ENCODE data around the gene C2orf81.

The C2orf81 gene

DNA sequence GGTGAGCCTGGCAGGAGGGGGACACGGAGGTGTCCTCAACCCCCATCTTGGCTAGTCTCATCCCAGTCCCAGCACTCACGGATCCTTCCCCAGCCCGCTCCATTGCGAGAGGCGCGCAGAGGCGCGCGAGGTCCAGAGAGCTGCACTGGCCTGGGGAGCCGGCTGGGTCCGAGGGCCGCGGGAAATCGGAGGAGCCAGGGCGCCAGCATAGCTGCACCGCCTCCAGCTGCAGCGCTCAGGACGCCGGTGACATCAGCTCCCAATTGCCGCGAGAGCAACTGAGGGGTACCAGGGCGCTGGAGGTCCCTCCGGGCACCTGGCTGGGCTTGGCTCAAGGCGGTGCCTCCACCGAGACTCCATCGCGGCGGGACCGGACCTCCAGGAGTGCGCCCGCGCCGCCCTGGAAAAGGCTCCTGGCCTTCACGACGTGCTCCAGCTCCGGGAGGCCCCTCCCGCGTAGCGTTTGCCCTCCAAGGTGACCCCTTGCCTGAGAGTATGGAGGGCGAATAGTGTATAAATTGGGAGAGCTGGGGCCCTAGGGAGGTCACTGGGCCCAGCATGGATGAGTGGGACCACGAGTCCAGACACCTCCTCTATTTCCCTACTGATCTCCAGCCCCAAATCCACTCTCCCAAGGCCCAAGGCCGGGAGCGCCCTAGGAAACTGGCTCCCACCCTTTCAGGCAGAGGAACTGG is 14.8 kb upstream of the C2orf81 start:
- Histone ChIP-seq H3K9me3 (ENCODE audit: control insufficient read depth in 2 of 2, low read length in 2 of 2) (no peaks in the 10 kb centered on the region), H3K4me3 (ENCODE audit: low read length in 2 of 2) (no peak overlapping the region), H3K27ac (ENCODE audit: low read depth in 2 of 2, low read length in 2 of 2) (no peak overlapping the region), H3K27me3 (ENCODE audit: control insufficient read depth in 2 of 2, insufficient read depth in 2 of 2, low read length in 2 of 2) (no peaks in the 10 kb centered on the region), H3K4me1 (ENCODE audit: control insufficient read depth in 2 of 2, insufficient read depth in 2 of 2, low read length in 2 of 2) (peaks cover 8 to 17% of the 10 kb centered on the region in 2 donors), H3K36me3 (ENCODE audit: control insufficient read depth in 2 of 2, insufficient read depth in 2 of 2, low read length in 2 of 2) (peaks cover 3 to 12% of the 10 kb centered on the region in 2 donors), H3K9ac (ENCODE audit: low read depth in 1 of 2, low read length in 2 of 2) (no peak overlapping the region)

DNA sequence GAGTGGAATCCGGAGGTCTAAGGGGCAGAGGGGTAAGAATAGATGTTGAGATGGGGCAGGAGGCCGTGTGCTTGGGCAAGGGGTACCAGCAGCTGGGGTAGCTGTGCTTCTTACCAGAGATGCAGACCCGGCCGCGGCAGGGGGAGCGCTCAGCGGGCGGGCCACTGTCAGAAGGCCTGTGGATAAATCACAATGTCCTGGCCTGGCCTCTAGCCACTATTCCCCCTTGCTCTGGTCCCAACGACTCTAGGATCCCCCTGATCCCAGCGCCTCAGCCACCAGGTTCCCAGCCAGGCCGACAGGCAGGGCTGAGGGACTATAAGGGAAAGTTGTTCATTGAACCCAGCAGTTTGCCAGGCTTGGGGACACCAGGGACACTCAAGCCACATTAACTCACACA is 9.1 kb upstream of the C2orf81 start:
- Histone ChIP-seq H3K4me3 (ENCODE audit: low read length in 2 of 2) (no peak overlapping the region), H3K4me1 (ENCODE audit: control insufficient read depth in 2 of 2, insufficient read depth in 2 of 2, low read length in 2 of 2) (peaks cover 12 to 17% of the 10 kb centered on the region in 2 donors), H3K27ac (ENCODE audit: low read depth in 2 of 2, low read length in 2 of 2) (peak overlapping the region; percentile 42 to 67), H3K36me3 (ENCODE audit: control insufficient read depth in 2 of 2, insufficient read depth in 2 of 2, low read length in 2 of 2) (peaks cover 46 to 62% of the 10 kb centered on the region in 2 donors), H3K9ac (ENCODE audit: low read depth in 1 of 2, low read length in 2 of 2) (no peak overlapping the region), H3K27me3 (ENCODE audit: control insufficient read depth in 2 of 2, insufficient read depth in 2 of 2, low read length in 2 of 2) (no peaks in the 10 kb centered on the region), H3K9me3 (ENCODE audit: control insufficient read depth in 2 of 2, low read length in 2 of 2) (no peaks in the 10 kb centered on the region)

DNA sequence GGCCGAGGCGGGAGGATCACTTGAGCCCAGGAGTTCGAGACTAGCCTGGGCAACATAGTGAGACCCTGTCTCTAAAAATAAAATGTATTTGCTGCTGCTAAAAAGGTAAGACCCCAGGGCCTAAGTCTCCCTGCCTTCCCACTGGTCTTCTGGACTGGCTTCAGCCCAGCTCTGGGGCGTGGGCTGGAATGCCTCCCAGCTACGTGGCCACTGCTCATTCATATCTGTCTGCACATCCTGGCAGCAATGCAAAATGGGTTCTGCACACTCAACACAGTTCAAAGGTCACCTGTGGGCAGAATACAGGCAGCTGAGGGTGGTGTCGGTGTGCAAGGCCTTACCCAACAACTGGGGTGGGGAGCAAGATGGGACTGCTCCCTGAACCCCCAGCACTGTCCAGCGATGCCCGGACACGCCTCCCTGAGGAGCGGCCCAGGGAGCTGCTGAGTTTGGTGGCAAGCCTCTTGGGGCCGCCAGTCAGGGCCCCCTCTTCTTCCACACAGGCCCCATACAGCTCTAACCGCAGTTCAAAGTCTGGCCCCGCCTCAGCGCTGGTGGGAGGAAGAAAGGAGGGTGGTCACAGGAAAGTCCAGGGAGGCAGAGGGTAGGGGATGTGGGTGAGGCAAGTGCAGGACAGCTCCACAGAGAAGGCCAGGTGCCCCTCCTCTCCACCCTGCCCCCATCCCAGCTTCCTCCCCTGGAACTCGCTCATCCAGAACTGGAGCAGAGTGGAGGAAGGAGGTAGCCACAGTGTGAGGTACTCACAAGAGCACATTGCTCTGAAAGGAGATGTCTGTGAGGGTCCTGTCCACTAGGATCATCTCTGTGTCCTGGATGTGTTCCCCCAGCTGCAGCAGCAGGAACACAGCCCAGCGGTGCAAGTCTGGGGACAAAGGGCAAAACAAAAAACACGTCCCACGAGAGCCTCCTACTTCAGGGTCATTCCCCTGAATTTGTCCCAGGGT is 8.3 kb upstream of the C2orf81 start:
- H3K27ac ChIP-seq (ENCODE audit: low read depth in 2 of 2, low read length in 2 of 2) = peak overlapping the region; percentile 42 to 67
- peaks cover 12 to 17% of the 10 kb centered on the region in 2 donors for H3K4me1 ChIP-seq (ENCODE audit: control insufficient read depth in 2 of 2, insufficient read depth in 2 of 2, low read length in 2 of 2)
- H3K9me3 ChIP-seq (ENCODE audit: control insufficient read depth in 2 of 2, low read length in 2 of 2) = no peaks in the 10 kb centered on the region
- H3K9ac ChIP-seq (ENCODE audit: low read depth in 1 of 2, low read length in 2 of 2) = no peak overlapping the region
- no peak overlapping the region for H3K4me3 ChIP-seq (ENCODE audit: low read length in 2 of 2)
- no peaks in the 10 kb centered on the region for H3K27me3 ChIP-seq (ENCODE audit: control insufficient read depth in 2 of 2, insufficient read depth in 2 of 2, low read length in 2 of 2)
- peaks cover 48 to 69% of the 10 kb centered on the region in 2 donors for H3K36me3 ChIP-seq (ENCODE audit: control insufficient read depth in 2 of 2, insufficient read depth in 2 of 2, low read length in 2 of 2)

DNA sequence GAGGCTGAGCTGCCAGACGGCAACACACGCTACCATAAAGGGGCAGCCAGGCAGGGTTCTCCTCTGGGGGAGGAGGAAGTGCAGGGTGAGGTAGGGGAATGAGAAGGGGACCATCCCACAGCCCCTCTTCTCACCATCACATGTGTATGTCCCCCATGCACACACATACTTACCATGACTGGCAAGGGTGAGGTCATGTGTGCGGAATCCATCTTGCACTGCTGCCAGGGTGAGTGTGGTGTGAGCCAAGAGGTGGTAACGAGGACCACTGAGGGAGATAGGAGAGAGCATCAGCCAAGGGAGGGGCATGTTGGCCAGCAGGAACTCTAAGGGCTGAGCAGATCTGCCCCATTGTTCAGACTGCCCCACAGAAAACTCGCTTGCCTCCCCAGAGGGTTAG is 7.3 kb upstream of the C2orf81 start:
- Histone ChIP-seq H3K9me3 (ENCODE audit: control insufficient read depth in 2 of 2, low read length in 2 of 2) (no peaks in the 10 kb centered on the region), H3K36me3 (ENCODE audit: control insufficient read depth in 2 of 2, insufficient read depth in 2 of 2, low read length in 2 of 2) (peaks cover 48 to 70% of the 10 kb centered on the region in 2 donors), H3K4me1 (ENCODE audit: control insufficient read depth in 2 of 2, insufficient read depth in 2 of 2, low read length in 2 of 2) (peaks cover 12 to 17% of the 10 kb centered on the region in 2 donors), H3K27me3 (ENCODE audit: control insufficient read depth in 2 of 2, insufficient read depth in 2 of 2, low read length in 2 of 2) (no peaks in the 10 kb centered on the region), H3K9ac (ENCODE audit: low read depth in 1 of 2, low read length in 2 of 2) (no peak overlapping the region), H3K4me3 (ENCODE audit: low read length in 2 of 2) (no peak overlapping the region), H3K27ac (ENCODE audit: low read depth in 2 of 2, low read length in 2 of 2) (no peak overlapping the region)

DNA sequence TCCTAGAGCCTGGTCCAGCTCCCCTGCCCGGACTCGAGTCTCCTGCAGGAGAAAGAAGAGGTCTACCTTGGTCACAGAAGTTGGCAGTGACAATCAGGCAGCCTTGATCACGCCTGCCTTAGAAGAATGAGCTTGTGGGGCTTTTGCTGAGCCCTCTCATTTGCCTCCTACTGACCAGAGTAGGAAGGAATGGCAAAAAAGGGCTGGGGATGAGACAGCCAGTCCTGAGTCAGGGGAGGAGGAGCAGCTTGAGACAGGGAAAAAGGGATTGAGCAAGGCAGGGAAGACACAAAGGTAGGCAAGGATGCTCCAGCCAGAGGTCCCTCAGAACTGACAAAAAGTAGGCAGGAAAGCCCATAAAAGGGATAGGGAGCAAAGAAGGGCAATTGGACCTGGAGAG is 6.1 kb upstream of the C2orf81 start:
- no peak overlapping the region for H3K27ac ChIP-seq (ENCODE audit: low read depth in 2 of 2, low read length in 2 of 2)
- peaks cover 48 to 70% of the 10 kb centered on the region in 2 donors for H3K36me3 ChIP-seq (ENCODE audit: control insufficient read depth in 2 of 2, insufficient read depth in 2 of 2, low read length in 2 of 2)
- no peak overlapping the region for H3K9ac ChIP-seq (ENCODE audit: low read depth in 1 of 2, low read length in 2 of 2)
- H3K9me3 ChIP-seq (ENCODE audit: control insufficient read depth in 2 of 2, low read length in 2 of 2) = no peaks in the 10 kb centered on the region
- no peak overlapping the region for H3K4me3 ChIP-seq (ENCODE audit: low read length in 2 of 2)
- no peaks in the 10 kb centered on the region for H3K27me3 ChIP-seq (ENCODE audit: control insufficient read depth in 2 of 2, insufficient read depth in 2 of 2, low read length in 2 of 2)
- H3K4me1 ChIP-seq (ENCODE audit: control insufficient read depth in 2 of 2, insufficient read depth in 2 of 2, low read length in 2 of 2) = peaks cover 12 to 17% of the 10 kb centered on the region in 2 donors

DNA sequence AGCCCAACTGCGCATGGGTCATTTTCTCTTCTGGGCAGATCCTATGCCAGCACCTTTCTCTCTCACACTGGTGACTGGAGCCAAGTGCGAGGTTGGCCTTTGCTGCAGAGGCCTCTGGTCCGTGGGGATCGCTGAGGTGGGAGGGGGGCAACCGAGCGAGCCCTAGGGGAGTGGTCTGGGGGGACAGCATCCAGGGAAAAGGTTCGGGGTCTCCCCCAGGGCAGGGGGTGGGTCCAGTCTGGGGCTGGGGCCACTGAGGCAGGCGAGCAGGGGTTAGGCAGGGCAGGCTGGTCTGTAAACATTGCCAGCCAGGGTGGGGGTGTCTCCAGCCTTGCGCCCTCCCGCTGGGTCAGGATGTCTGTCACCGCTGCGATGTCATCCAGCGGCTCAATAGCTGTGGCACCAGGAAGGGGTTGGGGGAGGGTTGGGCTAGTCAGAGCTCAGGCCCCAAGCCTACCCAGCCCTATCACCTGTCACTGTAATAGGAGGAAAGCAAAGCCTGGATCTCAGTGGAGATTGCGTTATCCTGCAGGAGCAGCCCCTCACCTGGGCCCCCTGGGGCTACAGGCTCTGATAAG is 4.9 kb upstream of the C2orf81 start:
- Histone ChIP-seq H3K4me1 (ENCODE audit: control insufficient read depth in 2 of 2, insufficient read depth in 2 of 2, low read length in 2 of 2) (peaks cover 17 to 18% of the 10 kb centered on the region in 2 donors), H3K27ac (ENCODE audit: low read depth in 2 of 2, low read length in 2 of 2) (no peak overlapping the region), H3K4me3 (ENCODE audit: low read length in 2 of 2) (no peak overlapping the region), H3K36me3 (ENCODE audit: control insufficient read depth in 2 of 2, insufficient read depth in 2 of 2, low read length in 2 of 2) (peaks cover 44 to 58% of the 10 kb centered on the region in 2 donors), H3K27me3 (ENCODE audit: control insufficient read depth in 2 of 2, insufficient read depth in 2 of 2, low read length in 2 of 2) (no peaks in the 10 kb centered on the region), H3K9ac (ENCODE audit: low read depth in 1 of 2, low read length in 2 of 2) (no peak overlapping the region), H3K9me3 (ENCODE audit: control insufficient read depth in 2 of 2, low read length in 2 of 2) (no peaks in the 10 kb centered on the region)

DNA sequence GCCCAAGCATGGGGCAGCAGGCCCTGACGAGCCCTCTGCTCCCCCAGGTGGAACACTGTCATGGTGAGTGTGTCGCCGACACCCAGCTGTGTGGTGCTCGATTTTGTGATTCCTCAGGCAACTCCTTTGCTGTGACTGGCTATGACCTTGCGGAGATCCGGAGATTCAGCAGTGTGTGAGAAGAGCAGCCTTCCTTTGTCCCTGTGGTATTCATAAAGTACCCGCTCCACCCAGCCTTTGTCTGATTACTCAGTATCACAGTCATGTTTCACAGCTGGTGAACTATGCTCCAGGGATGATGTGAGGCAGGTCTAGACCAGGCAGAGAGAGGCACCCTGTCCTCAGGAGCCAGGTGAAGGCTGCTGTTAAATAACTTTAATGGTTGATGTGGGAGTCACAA is 4.1 kb upstream of the C2orf81 start:
- H3K9me3 ChIP-seq (ENCODE audit: control insufficient read depth in 2 of 2, low read length in 2 of 2) = no peaks in the 10 kb centered on the region
- no peak overlapping the region for H3K27ac ChIP-seq (ENCODE audit: low read depth in 2 of 2, low read length in 2 of 2)
- no peaks in the 10 kb centered on the region for H3K27me3 ChIP-seq (ENCODE audit: control insufficient read depth in 2 of 2, insufficient read depth in 2 of 2, low read length in 2 of 2)
- peaks cover 43 to 52% of the 10 kb centered on the region in 2 donors for H3K36me3 ChIP-seq (ENCODE audit: control insufficient read depth in 2 of 2, insufficient read depth in 2 of 2, low read length in 2 of 2)
- H3K4me1 ChIP-seq (ENCODE audit: control insufficient read depth in 2 of 2, insufficient read depth in 2 of 2, low read length in 2 of 2) = peaks cover 18 to 21% of the 10 kb centered on the region in 2 donors
- H3K4me3 ChIP-seq (ENCODE audit: low read length in 2 of 2) = no peak overlapping the region
- H3K9ac ChIP-seq (ENCODE audit: low read depth in 1 of 2, low read length in 2 of 2) = no peak overlapping the region

DNA sequence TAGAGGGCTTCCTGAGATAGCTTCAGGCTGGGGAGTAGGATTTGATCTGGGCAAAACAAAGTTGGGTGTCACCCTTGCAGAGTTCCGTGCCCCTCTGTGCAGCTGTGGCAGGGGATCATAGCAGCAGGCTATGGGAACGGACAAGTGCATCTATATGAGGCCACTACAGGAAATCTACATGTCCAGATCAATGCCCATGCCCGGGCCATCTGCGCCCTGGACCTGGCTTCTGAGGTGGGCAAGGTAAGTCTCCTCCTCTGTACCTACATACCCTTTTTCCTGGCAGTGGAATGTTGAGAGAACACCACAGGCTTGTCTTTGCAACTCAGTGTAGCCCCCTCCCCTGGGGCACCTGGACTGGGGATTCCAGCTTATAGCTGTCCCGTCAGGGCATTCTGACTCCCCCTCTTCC is 3.6 kb upstream of the C2orf81 start:
- Histone ChIP-seq H3K9me3 (ENCODE audit: control insufficient read depth in 2 of 2, low read length in 2 of 2) (no peaks in the 10 kb centered on the region), H3K27me3 (ENCODE audit: control insufficient read depth in 2 of 2, insufficient read depth in 2 of 2, low read length in 2 of 2) (no peaks in the 10 kb centered on the region), H3K9ac (ENCODE audit: low read depth in 1 of 2, low read length in 2 of 2) (no peak overlapping the region), H3K27ac (ENCODE audit: low read depth in 2 of 2, low read length in 2 of 2) (no peak overlapping the region), H3K4me1 (ENCODE audit: control insufficient read depth in 2 of 2, insufficient read depth in 2 of 2, low read length in 2 of 2) (peaks cover 16 to 18% of the 10 kb centered on the region in 2 donors), H3K36me3 (ENCODE audit: control insufficient read depth in 2 of 2, insufficient read depth in 2 of 2, low read length in 2 of 2) (peaks cover 40 to 47% of the 10 kb centered on the region in 2 donors), H3K4me3 (ENCODE audit: low read length in 2 of 2) (no peak overlapping the region)

DNA sequence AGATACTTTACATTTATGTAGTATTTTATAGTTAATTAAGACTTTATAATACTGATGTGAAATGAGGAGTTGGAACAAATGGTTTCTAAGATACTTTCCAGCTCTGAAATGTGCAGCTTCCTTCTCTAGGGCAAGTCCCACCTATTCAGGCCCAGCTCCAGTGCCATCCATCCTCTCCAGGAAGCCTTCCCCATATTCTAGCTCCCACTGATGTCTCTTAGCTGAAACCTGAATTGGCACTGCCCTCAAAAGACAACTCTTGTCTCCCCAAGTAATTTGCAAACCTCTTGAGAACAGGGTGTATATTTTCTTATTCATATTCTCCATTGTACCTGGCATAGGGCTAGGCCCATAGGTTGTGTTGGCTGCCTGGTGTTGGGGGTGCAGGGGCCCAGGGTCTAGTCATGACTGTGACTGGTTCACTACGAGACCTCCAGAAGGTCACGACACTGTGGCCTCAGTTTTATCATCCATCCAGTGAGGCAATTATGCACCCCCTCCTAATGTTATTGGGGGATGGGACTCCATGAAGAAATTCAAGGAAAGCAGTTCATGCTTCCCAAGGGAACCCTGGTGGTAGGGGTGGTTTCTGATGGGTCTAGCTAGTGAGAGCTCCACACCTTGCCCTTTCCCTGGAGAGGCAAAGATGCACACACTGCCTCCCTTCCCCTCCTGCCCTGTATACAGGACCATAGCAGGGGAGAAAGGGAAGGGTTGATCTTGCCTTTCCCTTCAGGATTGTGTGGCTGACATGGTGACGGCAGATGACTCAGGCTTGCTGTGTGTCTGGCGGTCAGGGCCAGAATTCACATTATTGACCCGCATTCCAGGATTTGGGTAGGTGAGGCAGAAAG is 2.9 kb upstream of the C2orf81 start:
- Histone ChIP-seq H3K9ac (ENCODE audit: low read depth in 1 of 2, low read length in 2 of 2) (no peak overlapping the region), H3K27me3 (ENCODE audit: control insufficient read depth in 2 of 2, insufficient read depth in 2 of 2, low read length in 2 of 2) (no peaks in the 10 kb centered on the region), H3K4me1 (ENCODE audit: control insufficient read depth in 2 of 2, insufficient read depth in 2 of 2, low read length in 2 of 2) (peaks cover 9 to 12% of the 10 kb centered on the region in 2 donors), H3K9me3 (ENCODE audit: control insufficient read depth in 2 of 2, low read length in 2 of 2) (no peaks in the 10 kb centered on the region), H3K4me3 (ENCODE audit: low read length in 2 of 2) (no peak overlapping the region), H3K27ac (ENCODE audit: low read depth in 2 of 2, low read length in 2 of 2) (no peak overlapping the region), H3K36me3 (ENCODE audit: control insufficient read depth in 2 of 2, insufficient read depth in 2 of 2, low read length in 2 of 2) (peaks cover 34 to 44% of the 10 kb centered on the region in 2 donors)
